NCI-H345 treated with DMSO at 0.1 percent for 48 hours (cell line): ENCODE results near the gene CDH24.

ENCODE experiments used
- DNase-seq: peaks from one replicate; lab custom pipeline; 2025; ENCODE audit not compliant: unreplicated experiment; lab: John Stamatoyannopoulos, UW

Gene CDH24, protein sequence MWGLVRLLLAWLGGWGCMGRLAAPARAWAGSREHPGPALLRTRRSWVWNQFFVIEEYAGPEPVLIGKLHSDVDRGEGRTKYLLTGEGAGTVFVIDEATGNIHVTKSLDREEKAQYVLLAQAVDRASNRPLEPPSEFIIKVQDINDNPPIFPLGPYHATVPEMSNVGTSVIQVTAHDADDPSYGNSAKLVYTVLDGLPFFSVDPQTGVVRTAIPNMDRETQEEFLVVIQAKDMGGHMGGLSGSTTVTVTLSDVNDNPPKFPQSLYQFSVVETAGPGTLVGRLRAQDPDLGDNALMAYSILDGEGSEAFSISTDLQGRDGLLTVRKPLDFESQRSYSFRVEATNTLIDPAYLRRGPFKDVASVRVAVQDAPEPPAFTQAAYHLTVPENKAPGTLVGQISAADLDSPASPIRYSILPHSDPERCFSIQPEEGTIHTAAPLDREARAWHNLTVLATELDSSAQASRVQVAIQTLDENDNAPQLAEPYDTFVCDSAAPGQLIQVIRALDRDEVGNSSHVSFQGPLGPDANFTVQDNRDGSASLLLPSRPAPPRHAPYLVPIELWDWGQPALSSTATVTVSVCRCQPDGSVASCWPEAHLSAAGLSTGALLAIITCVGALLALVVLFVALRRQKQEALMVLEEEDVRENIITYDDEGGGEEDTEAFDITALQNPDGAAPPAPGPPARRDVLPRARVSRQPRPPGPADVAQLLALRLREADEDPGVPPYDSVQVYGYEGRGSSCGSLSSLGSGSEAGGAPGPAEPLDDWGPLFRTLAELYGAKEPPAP

DNA sequence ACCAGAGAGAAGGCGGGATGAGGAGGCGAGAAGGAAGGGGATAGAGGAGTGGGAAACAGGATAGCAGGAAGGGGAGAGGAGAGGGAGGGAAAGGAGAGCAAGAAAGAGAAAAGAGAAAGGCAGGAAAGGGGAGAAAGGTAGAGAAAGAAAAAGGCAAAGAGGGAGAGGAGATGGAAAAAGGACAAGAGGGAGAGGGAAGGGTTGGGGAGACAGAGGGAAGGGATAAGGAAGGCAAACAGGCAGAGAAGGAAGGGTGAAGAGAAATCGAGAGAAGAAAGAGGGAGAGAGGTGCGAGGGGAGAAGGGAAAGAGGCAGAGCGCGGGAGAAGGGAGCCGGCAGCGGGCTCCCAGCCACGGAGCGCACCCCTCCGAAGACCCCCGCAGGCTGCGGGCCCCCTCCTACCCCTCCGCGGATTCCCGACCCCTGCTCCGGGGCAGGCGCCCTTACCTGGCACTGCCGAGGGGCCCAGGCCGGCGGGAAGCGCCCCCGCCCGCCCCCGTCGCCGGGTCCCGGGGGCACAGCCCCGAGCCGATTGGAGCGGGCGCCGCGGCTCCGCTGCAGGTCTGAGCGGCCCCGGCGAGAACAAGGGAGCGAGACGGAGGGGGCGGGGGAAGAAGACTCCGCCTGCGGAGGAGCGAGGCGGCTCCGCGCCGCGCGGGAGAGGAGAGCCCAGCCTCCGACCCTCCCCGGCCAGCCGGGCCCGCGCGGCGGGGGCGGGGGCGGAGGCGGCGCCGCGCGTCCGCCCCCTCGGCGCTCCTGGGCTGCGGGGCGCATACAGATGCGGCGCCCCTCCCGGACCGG, at the start of gene CDH24:
Gene CDH24 (minus strand): TSS at position 565 of the 801 bp plus-strand sequence. CDS start 1,787 bp downstream, outside the sequence.
- DNase-seq: no peak

DNA sequence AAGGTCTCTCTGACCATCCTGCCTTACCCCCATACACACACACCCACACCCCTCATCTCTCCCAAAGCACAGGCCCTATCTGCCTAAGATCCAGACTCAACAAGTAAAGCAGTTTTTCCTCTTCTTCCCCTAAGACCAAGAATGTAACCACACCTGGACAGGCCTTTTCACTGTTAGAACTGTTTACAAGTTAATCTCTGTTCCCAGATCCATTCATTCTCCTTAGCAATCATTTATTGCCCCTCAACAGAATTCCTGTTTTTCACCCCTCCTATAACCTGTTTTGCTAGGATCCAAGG, 49.4 kb upstream of the CDH24 start:
- DNase-seq: no peak

DNA sequence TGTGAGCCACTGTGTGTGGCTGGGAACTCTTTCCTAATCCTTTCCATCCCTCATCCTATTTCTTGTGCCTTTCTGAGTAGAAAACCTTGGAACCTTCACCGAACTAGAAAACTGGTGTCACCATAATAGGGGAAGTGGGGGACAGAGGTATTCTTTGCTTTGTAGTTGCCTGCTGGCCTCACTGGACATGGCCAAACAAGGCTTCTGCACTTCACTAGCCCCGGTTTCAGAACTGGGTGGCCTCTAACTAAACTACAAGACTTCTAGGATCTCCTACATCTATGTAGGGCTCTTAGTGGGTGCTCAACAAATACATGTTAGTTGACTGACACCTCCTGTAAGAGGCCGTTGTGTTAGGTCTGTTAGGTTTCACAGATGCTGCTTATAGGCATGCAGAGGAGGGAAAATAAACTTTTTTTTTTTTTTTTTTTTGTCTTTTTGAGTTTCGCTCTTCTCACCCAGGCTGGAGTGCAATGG, 48.1 kb upstream of the CDH24 start:
- no peak for DNase-seq

GRCh38 chr14:23104591-23105347, 47.4 kb upstream of the CDH24 start, which contains the start of gene CIROP:
CIROP (minus strand) TSS chr14:23104989; CDS start chr14:23104920, 69 bp downstream.
- DNase-seq: no peak

DNA sequence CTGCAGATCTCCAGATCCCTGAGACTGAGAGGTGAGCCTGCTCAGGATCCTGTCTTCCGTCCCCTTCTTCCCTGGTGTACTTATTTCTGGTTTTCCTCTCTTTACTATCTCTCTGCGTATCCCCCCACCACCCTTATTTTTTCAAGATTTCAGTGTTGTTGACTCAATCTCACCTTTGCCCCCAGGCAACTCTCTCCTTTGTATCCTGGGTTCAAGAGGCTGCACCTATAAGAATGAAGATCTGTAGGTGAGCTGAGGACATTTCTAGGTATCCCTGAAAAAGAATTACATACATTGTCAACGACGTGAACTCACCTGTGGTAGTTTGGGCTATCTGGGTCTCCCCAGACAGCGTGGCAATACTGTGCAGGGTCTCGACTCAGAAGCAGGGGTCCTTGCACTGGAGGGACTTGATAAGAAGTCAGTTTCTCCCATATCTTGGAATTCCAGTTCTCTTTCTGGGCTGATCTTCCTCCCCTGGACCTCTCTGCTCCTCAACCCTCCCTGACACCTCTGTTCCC, 46.8 kb upstream of the CDH24 start:
- DNase-seq: no peak

- DNase-seq: no peak
These were observed 46.3 kb upstream of the CDH24 start for GRCh38 chr14:23103581-23103980.

- no peak for DNase-seq
These were observed 45.5 kb upstream of the CDH24 start for GRCh38 chr14:23102801-23103200.

DNA sequence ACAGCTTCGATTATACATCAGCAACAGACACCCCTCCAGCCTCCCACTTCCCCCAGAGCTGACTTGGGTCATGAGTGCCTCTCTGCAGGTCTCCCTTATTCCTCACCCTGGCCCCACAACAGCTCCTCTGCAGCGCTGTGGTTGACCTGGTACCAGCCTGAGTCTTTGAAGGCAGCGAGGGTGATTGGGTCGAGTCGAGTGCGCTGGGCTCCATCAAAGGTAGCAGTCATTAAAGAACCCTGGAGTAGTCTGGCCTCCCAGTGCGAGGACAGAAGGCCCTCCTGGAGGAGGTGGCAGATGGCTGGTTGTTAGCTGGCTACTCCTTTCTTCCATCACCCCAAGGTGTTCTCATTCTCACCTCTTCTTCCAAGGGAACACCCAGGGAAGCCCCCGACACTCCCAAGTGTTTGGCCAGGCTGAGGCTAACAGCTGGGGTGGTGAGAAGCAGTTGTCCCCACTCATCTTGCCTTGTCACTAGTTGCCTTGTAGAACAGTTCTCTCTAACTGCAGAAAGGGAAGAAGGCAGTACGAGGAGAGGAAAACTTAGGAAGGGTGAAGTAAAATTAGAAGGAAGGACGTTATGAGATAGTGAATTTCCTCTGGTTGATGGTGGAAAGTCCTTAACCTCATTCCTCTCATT, 44.8 kb upstream of the CDH24 start:
- no peak for DNase-seq

DNA sequence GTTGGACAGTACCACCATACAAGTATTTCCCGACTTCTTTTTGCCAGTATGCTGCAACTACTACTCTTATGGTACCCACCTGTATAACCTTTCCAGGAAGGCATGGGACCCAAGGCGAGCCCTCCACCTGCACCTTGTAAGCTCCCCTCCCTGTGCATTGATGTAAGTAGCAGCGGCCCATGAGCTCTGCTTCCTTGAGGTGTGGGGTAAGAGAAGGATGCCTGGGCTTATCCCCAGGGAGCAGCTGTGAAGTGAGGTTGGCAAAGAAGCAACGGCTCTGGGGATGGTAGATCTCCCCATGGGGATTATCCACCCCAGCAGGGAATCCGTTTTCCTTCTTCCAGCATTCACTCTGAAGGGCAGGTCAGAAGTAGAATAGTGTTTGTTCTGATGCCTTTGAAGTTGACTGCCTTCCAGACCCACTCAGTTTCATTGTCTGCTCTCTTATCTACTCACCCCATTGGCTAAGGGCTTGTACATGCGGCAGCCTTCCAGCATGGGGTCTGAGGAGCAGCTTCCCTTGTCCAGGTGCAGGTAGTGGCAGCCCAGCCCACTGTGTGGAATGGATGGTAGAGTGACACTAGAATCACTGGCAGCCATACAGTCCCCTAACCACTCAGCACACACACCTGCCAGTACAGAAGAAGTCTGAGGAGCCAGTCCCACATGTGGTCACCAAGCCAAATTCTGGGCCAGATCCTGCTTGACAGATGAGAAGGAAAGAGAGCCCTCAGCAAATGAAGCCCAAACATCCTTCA, 44.1 kb upstream of the CDH24 start:
- peak; percentile 54 for DNase-seq

DNA sequence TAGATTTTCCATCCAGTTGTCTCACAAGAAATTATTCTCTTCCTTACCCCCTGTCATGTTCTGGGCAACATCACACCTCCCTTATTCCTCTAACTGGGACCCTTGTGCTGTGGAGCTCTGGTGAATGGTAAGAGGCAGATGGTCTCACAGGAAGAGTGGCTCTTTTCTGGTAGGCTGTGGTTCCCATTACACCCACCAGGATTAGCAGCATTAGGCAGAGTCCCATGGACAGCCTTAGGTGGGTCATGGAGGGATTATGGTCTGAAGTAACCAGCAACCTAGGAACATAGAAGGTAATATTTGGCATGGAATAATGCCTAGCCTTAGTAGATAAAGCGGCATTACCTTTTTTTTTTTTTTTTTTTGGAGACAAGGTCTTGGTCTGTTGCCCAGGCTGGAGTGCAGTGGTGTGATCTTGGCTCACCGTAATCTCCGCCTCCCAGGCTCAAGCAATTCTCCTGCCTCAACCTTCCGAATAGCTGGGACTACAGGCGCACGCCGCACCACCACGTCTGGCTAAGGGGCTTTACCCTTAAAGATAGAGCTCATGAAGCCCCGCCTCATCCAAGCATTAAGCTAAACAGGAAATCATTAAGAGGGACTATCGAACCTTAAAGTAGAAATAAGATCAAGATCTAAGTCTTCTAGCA, 42.0 kb upstream of the CDH24 start:
- no peak for DNase-seq

GRCh38 chr14:23097786-23098185, 40.5 kb upstream of the CDH24 start:
- DNase-seq: no peak

DNA sequence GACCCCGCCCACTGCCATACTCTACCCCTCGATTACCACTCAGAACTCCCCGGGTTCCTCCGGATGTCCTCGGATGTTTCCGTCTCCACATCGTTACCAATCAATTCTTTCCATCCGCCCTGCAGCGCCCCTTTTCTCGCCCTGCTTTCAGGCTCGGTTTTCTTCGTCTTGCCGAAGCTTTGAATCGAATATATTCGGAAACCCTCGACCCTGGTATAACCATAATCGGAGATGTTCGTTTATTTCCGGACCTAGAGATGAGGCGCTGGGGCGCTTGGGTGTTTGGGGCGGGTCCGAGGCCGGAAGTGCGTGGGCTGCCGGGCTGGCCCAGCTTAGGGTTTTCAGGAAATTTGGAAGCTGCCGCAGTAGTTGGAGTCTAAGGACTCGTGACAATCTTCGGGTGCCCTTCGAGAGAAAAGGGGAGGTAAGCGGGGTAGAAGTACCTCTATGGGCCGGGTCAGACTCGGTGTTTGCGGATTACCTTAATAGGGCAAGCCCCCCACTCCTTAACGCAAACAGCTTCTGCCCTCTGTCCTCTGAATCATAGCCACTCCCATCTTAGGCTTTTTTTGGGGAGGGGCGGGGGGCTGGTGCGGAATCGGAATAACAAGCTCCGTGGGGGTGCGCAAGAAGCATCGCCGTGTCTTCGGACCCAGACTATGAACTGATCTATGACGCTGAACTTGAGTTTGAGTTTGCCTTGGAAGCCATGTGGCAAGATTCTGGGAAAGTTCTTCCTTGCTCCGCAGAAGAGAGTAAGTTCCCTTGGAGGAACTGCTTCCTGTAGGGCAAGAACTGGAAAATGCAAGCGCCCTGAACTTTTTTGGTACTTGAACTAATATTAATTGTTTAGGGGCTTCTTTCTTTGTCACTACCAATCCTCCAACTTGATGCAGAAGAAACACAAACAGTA, 38.1 kb upstream of the CDH24 start, which contains the start of gene C14orf119:
Gene C14orf119 (plus strand): TSS at position 310 of the 913 bp plus-strand sequence. CDS start 2,154 bp downstream, outside the sequence.
- DNase-seq: no peak

GRCh38 chr14:23094666-23095195, 37.4 kb upstream of the CDH24 start, which contains the start of gene ACIN1:
ACIN1 (minus strand) TSS chr14:23095136; CDS start chr14:23095112, 24 bp downstream.
- DNase-seq: no peak

DNA sequence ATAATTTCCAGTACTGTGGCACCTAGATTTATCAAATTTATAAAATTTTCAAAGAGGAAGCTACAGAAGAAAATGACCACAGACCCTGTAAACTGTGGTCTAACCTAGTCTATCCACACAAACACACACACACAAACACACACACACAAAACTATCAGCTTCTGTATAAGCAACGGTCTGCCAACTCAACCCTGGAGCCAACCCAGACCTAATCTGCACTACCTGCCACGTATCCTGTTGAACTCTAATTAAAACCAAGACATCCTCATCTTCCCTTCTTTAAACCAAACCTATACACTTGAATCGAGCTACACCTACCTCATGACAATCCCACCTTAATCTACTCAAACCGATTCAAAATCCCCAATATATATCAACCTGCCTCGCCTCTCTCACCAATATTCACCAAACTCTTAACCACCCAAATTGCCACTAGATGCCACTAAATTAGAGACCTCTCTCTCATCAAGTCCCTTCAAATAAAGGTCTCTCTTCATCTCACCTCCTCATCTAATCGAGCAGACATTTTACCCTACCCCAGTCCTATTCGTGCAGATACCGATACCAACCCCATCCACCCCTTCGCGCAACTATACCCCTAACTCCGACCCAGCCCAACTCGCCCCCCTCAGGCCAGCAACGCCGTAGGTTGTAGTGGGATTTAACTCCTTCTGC, 36.8 kb upstream of the CDH24 start:
- no peak for DNase-seq

GRCh38 chr14:23093526-23093925, 36.2 kb upstream of the CDH24 start:
- DNase-seq: no peak

DNA sequence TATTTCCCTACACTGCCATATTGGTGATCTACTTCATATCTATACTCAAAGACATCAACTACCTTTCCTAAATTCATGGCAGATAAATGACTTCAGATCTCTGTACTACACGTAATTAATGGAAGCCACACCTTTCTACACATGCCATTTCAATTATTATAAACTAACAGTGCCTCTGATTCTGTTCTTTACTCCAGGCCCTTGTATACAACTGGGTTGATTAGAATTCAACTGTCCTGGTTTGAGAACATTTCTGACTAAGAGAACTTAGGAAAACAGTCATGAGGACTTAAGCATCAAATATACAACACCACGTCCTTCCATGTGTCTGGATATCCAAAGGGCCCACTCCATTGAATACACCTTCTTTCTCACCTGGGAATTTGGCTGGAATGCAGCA, 35.8 kb upstream of the CDH24 start:
- DNase-seq: no peak
